B cell (primary cell): Measurements from ENCODE around the gene GRID1. TPM values are rescaled to one million over a fixed set of nuclear protein-coding genes. Genes with fewer than 3 reads are reported as not detected.

Source experiments
- ATAC-seq: fragments of 200-7000 bp; cut with Tn5 transposase; one replicate; pipeline ENCODE4 v1.10.0; 2021; ENCODE audit warnings: low read depth, mild to moderate bottlenecking, moderate number of reproducible peaks, moderate library complexity
- CTCF ChIA-PET: fragments of 350-600 bp; sonication (Branson Sonifier 250); formaldehyde crosslinking; loops from one replicate; lab custom pipeline; 2021; ENCODE audit warnings: antibody characterized with exemption, inconsistent platforms; lab: Charles Lee
- POLR2A ChIA-PET: fragments of 350-600 bp; sonication (Branson Sonifier 250); formaldehyde crosslinking; loops from one replicate; lab custom pipeline; 2021; ENCODE audit warnings: antibody characterized with exemption; lab: Charles Lee
- DNase-seq: peaks from one replicate; pipeline ENCODE4 v3.0.0; 2013
- H2AFZ ChIP-seq: 2 replicates; pipeline ENCODE4 v1.6.1; 2012; ENCODE audit warnings: mild to moderate bottlenecking, low read depth, low read length; ENCODE audit not compliant: insufficient read depth, poor library complexity, severe bottlenecking
- H3K27ac ChIP-seq, 2 donors: 1 replicate in 1 of 2; 2 replicates in 1 of 2; pipeline ENCODE4 v1.5.1; 2012 to 2013; ENCODE audit warnings: low read length in 2 of 2, mild to moderate bottlenecking in 2 of 2, moderate library complexity in 1 of 2
- H3K27me3 ChIP-seq, 4 experiments: fragments of 200-600 bp in 1 of 4; sonication (generic) in 1 of 4; replicated peaks in 1 of 4; 1 replicate in 2 of 4; 2 replicates in 2 of 4; pipeline versions ENCODE4 v1.6.1 to v1.7.0; 2013 to 2016; ENCODE audit warnings: low read length in 3 of 4, mild to moderate bottlenecking in 2 of 4, mixed read lengths in 1 of 4, moderate library complexity in 1 of 4; ENCODE audit not compliant: insufficient read depth in 4 of 4, control insufficient read depth in 3 of 4; ENCODE audit errors: control extremely low read depth in 1 of 4
- H3K36me3 ChIP-seq, 2 experiments: replicated peaks in 1 of 2; 1 replicate in 1 of 2; 2 replicates in 1 of 2; pipeline versions ENCODE4 v1.6.1 to v1.7.1; 2013; ENCODE audit warnings: low read length in 1 of 2; ENCODE audit not compliant: insufficient read depth in 2 of 2, control insufficient read depth in 1 of 2; ENCODE audit errors: control extremely low read depth in 1 of 2, extremely low read depth in 1 of 2
- H3K4me1 ChIP-seq, 2 donors: fragments of 200-600 bp in 1 of 2; sonication (generic) in 1 of 2; 1 replicate in 1 of 2; 2 replicates in 1 of 2; pipeline versions ENCODE4 v1.5.1 to v1.6.1; 2013 to 2017; ENCODE audit warnings: low read length in 2 of 2; ENCODE audit not compliant: control insufficient read depth in 2 of 2, insufficient read depth in 2 of 2
- H3K4me2 ChIP-seq: replicated peaks from 2 replicates; pipeline ENCODE3; 2012; ENCODE audit warnings: mild to moderate bottlenecking, low read depth, low read length; ENCODE audit not compliant: poor library complexity, severe bottlenecking
- H3K4me3 ChIP-seq, 5 experiments: fragments of 200-600 bp in 1 of 5; sonication (generic) in 1 of 5; 1 replicate in 3 of 5; 2 replicates in 2 of 5; pipeline versions ENCODE4 v1.5.1 to v1.7.0; 2011 to 2016; ENCODE audit warnings: low read length in 4 of 5, mild to moderate bottlenecking in 4 of 5, low read depth in 2 of 5, control low read depth in 1 of 5, moderate library complexity in 1 of 5; ENCODE audit not compliant: insufficient read depth in 1 of 5; ENCODE audit errors: control extremely low read depth in 1 of 5, extremely low read depth in 1 of 5
- H3K79me2 ChIP-seq: fragments of 200-600 bp; sonication (generic); one replicate; pipeline ENCODE4 v1.6.0; 2016; ENCODE audit warnings: low read length; ENCODE audit not compliant: control insufficient read depth, insufficient read depth
- H3K9ac ChIP-seq: fragments of 200-600 bp; sonication (generic); 2 replicates; pipeline ENCODE4 v1.6.1; 2017; ENCODE audit warnings: mild to moderate bottlenecking, low read length, moderate library complexity
- H3K9me3 ChIP-seq, 3 donors: one replicate each; pipeline versions ENCODE4 v1.6.1 to v1.7.1; 2013; ENCODE audit warnings: low read length in 2 of 3; ENCODE audit not compliant: control insufficient read depth in 2 of 3, insufficient read depth in 1 of 3; ENCODE audit errors: control extremely low read depth in 1 of 3
- H4K20me1 ChIP-seq: 2 replicates; pipeline ENCODE4 v1.6.0; 2012; ENCODE audit warnings: mild to moderate bottlenecking, low read length; ENCODE audit not compliant: insufficient read depth, control insufficient read depth, poor library complexity, severe bottlenecking
- H3K27ac Mint-ChIP-seq: one replicate; pipeline ENCODE4 v1.8.0; 2021; ENCODE audit warnings: mixed read lengths
- H3K27me3 Mint-ChIP-seq: one replicate; pipeline ENCODE4 v1.8.0; 2021; ENCODE audit warnings: mixed read lengths
- H3K4me1 Mint-ChIP-seq: one replicate; pipeline ENCODE4 v1.8.0; 2021; ENCODE audit warnings: mixed read lengths
- H3K4me3 Mint-ChIP-seq: one replicate; pipeline ENCODE4 v1.8.0; 2021; ENCODE audit warnings: mixed read lengths
- H3K9me3 Mint-ChIP-seq: one replicate; pipeline ENCODE4 v1.8.0; 2022; ENCODE audit warnings: mixed read lengths; ENCODE audit not compliant: insufficient read depth
- CTCF ChIP-seq: fragments of 200-600 bp; IDR thresholded peaks from one replicate; pipeline ENCODE4 v1.8.0; 2022; ENCODE audit warnings: antibody characterized with exemption, mild to moderate bottlenecking
- EZH2 ChIP-seq: IDR thresholded peaks from 2 replicates; pipeline ENCODE4 v1.6.1; 2012; ENCODE audit warnings: borderline replicate concordance, low read depth, mild to moderate bottlenecking, moderate library complexity, low read length; ENCODE audit not compliant: insufficient read depth, poor library complexity, severe bottlenecking
- WGBS: methylation state at CpG from one replicate; pipeline ENCODE4 v1.1.5; 2013; ENCODE audit warnings: missing lambda C conversion rate; ENCODE audit not compliant: insufficient coverage; 5-methylcytosine and 5-hydroxymethylcytosine counted together
- intact Hi-C: fragments of 100-400 bp; cut with micrococcal nuclease; formaldehyde crosslinking; loops from one replicate; pipeline ENCODE4 v1.10.0; 2022
- polyA plus RNA-seq: library from polyadenylated mRNA; depleted of rRNA; stranded (reverse); fragments of >200 nt; gene quantifications from 2 replicates; pipeline ENCODE4 v1.2.3, GENCODE V29; 2012
- total RNA-seq, 2 donors: library from RNA; stranded (reverse); fragments of 120-200 nt in 1 of 2; gene quantifications; 1 replicate in 1 of 2; 2 replicates in 1 of 2; pipeline versions ENCODE4 v1.2.3 to v1.2.4, GENCODE V29; 2013 to 2022

Gene GRID1
- total and polyA plus RNA-seq, 2 donors (not counting 1 experiment from before 2014, with no cell fraction given): not detected

GRCh38 chr10:85619832-85620231 lies 746.8 kb downstream of the GRID1 start:
- Mint-ChIP-seq H3K27me3 (peaks cover 5% of the 10 kb centered on the region), H3K9me3 (no peaks in the 10 kb centered on the region), H3K4me1 (no peaks in the 10 kb centered on the region), H3K4me3 (no peak overlapping the region), H3K27ac (no peak overlapping the region)
- H3K4me2 ChIP-seq: no peak overlapping the region
- no peak overlapping the region for H3K27ac ChIP-seq
- CTCF ChIA-PET: no interaction called here
- POLR2A ChIA-PET: no interaction called here
- H2AFZ ChIP-seq: no peak overlapping the region
- no peaks in the 10 kb centered on the region for H3K9me3 ChIP-seq
- no peaks in the 10 kb centered on the region for H3K27me3 ChIP-seq
- no peak overlapping the region for H3K4me3 ChIP-seq
- intact Hi-C loops: no loop called here
- DNase-seq: no peak
- WGBS: 94% methylated on average over 9 of the region's 9 CpGs
- no peaks in the 10 kb centered on the region for H4K20me1 ChIP-seq
- TF ChIP-seq CTCF (no peak), EZH2 (no peak)
- H3K9ac ChIP-seq: no peak overlapping the region
- no peaks in the 10 kb centered on the region for H3K79me2 ChIP-seq
- H3K36me3 ChIP-seq: no peaks in the 10 kb centered on the region
- ATAC-seq: no peak
- H3K4me1 ChIP-seq: no peaks in the 10 kb centered on the region

- 94% methylated on average over 2 of the region's 3 CpGs for WGBS
- H4K20me1 ChIP-seq: no peaks in the 10 kb centered on the region
- no peak overlapping the region for H2AFZ ChIP-seq
- no peak overlapping the region for H3K4me3 ChIP-seq
- no peak overlapping the region for H3K4me2 ChIP-seq
- Mint-ChIP-seq H3K27ac (no peak overlapping the region), H3K4me3 (no peak overlapping the region), H3K9me3 (no peaks in the 10 kb centered on the region), H3K4me1 (no peaks in the 10 kb centered on the region), H3K27me3 (peaks cover 5% of the 10 kb centered on the region)
- no peaks in the 10 kb centered on the region for H3K36me3 ChIP-seq
- H3K4me1 ChIP-seq: no peaks in the 10 kb centered on the region
- H3K9me3 ChIP-seq: no peaks in the 10 kb centered on the region
- POLR2A ChIA-PET: no interaction called here
- no peaks in the 10 kb centered on the region for H3K79me2 ChIP-seq
- no peak for TF ChIP-seq EZH2
- TF ChIP-seq CTCF: no peak
- intact Hi-C loops: no loop called here
- no peak overlapping the region for H3K9ac ChIP-seq
- H3K27ac ChIP-seq: no peak overlapping the region
- ATAC-seq (no peak), DNase-seq (no peak)
- no peaks in the 10 kb centered on the region for H3K27me3 ChIP-seq
- CTCF ChIA-PET: no interaction called here
These were observed 747.8 kb downstream of the GRID1 start for GRCh38 chr10:85618841-85619240.
